ENCODE measurements around the gene TTN. TPM values are rescaled to one million over a fixed set of nuclear protein-coding genes. Genes with fewer than 3 reads are reported as not detected.

TTN gene
- total and polyA plus RNA-seq, 2 donors (not counting 1 experiment from before 2014, with no cell fraction given): 0.14 to 0.33 TPM

DNA sequence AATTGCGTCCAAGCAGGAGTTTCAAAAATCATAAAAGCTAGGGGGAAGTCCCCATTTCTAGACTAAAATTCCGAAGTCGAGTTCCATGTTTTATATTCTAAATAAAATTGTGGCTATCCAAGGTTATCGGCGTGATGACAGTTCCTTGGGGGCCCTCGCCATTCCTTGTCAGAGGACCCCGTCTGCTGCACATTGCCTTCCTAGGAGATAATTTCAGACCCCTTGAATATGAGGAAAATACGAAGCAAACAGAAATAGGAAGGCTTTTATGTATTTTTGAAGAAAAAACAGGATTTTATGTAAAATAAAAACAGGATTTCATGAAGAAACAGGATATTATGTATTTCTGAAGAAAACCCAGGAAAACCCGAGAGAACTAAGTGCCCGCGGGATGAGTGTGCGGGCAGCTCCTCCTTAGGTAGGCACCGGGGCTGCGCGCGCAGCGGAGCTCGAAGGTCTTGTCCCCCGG is 327.4 kb downstream of the TTN start:
- peak overlapping the region; percentile 60 for H3K4me2 ChIP-seq (ENCODE audit: extremely low read depth, insufficient read depth, low read length)
- peaks cover 33% of the 10 kb centered on the region for H3K79me2 ChIP-seq (ENCODE audit: control insufficient read depth, insufficient read depth, low read length)
- peak overlapping the region; percentile 17 for H3K9ac ChIP-seq (ENCODE audit: insufficient read depth, low read length)
- peaks cover 2% of the 10 kb centered on the region for H3K4me1 ChIP-seq (ENCODE audit: control insufficient read depth, extremely low read depth, insufficient read depth, low read length)
- peak overlapping the region; percentile 18 for H2AFZ ChIP-seq (ENCODE audit: low read length)
- peak overlapping the region; percentile 17 to 77 (median 34) for H3K4me3 ChIP-seq (replicated peaks in 1 of 4; ENCODE audit: control extremely low read depth in 1 of 4, insufficient read depth in 1 of 4, low read depth in 3 of 4, low read length in 4 of 4)
- no peaks in the 10 kb centered on the region for H3K27me3 ChIP-seq (ENCODE audit: control insufficient read depth, insufficient read depth, low read length)
- no peaks in the 10 kb centered on the region for H4K20me1 ChIP-seq (ENCODE audit: control insufficient read depth, extremely low read depth, insufficient read depth, low read length)
- H3K27ac ChIP-seq (ENCODE audit: insufficient read depth, low read length): peak overlapping the region; percentile 57
- no peak for DNase-seq (ENCODE audit: low read depth in 2 of 2)
- no peak for TF ChIP-seq EZH2 (IDR thresholded peaks at IDR 0.05; ENCODE audit: low read length, missing control alignments)
- TF ChIP-seq, protein P1, sequence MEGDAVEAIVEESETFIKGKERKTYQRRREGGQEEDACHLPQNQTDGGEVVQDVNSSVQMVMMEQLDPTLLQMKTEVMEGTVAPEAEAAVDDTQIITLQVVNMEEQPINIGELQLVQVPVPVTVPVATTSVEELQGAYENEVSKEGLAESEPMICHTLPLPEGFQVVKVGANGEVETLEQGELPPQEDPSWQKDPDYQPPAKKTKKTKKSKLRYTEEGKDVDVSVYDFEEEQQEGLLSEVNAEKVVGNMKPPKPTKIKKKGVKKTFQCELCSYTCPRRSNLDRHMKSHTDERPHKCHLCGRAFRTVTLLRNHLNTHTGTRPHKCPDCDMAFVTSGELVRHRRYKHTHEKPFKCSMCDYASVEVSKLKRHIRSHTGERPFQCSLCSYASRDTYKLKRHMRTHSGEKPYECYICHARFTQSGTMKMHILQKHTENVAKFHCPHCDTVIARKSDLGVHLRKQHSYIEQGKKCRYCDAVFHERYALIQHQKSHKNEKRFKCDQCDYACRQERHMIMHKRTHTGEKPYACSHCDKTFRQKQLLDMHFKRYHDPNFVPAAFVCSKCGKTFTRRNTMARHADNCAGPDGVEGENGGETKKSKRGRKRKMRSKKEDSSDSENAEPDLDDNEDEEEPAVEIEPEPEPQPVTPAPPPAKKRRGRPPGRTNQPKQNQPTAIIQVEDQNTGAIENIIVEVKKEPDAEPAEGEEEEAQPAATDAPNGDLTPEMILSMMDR (conservative IDR thresholded peaks at IDR 0.05 in 1 of 2, IDR thresholded peaks at IDR 0.05 in 1 of 2; ENCODE audit: low read depth in 1 of 2, low read length in 2 of 2): no peak
- H3K36me3 ChIP-seq (ENCODE audit: control insufficient read depth, insufficient read depth, low read length): no peaks in the 10 kb centered on the region
- H3K9me3 ChIP-seq (ENCODE audit: control insufficient read depth, insufficient read depth, low read depth, low read length): no peaks in the 10 kb centered on the region

DNA sequence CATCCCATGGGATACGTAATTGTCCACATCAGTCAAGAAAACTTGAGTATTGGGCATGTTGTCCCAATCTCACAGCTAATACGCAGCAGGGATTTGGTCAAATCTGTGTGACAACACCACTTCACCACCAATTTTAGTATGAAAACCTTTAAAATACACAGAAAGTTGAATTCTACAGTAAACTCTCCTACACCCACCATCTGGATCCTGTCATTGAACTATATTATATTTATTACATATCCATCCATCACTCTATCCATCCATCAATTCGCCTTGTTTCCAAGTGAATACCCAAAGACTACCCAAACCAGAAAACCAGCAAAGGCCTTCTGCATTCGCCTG is 328.0 kb downstream of the TTN start:
- Histone ChIP-seq H3K9ac (ENCODE audit: insufficient read depth, low read length) (no peak overlapping the region), H3K79me2 (ENCODE audit: control insufficient read depth, insufficient read depth, low read length) (peaks cover 33% of the 10 kb centered on the region), H2AFZ (ENCODE audit: low read length) (peak overlapping the region; percentile 45), H4K20me1 (ENCODE audit: control insufficient read depth, extremely low read depth, insufficient read depth, low read length) (no peaks in the 10 kb centered on the region), H3K4me2 (ENCODE audit: extremely low read depth, insufficient read depth, low read length) (peak overlapping the region; percentile 98), H3K27ac (ENCODE audit: insufficient read depth, low read length) (peak overlapping the region; percentile 94), H3K27me3 (ENCODE audit: control insufficient read depth, insufficient read depth, low read length) (no peaks in the 10 kb centered on the region), H3K4me3 (replicated peaks in 1 of 4; ENCODE audit: control extremely low read depth in 1 of 4, insufficient read depth in 1 of 4, low read depth in 3 of 4, low read length in 4 of 4) (peak overlapping the region; percentile 79 to 99 (median 94)), H3K36me3 (ENCODE audit: control insufficient read depth, insufficient read depth, low read length) (no peaks in the 10 kb centered on the region), H3K9me3 (ENCODE audit: control insufficient read depth, insufficient read depth, low read depth, low read length) (no peaks in the 10 kb centered on the region), H3K4me1 (ENCODE audit: control insufficient read depth, extremely low read depth, insufficient read depth, low read length) (peaks cover 2% of the 10 kb centered on the region)
- no peak for DNase-seq (ENCODE audit: low read depth in 2 of 2)
- no peak for TF ChIP-seq EZH2 (IDR thresholded peaks at IDR 0.05; ENCODE audit: low read length, missing control alignments)
- TF ChIP-seq, protein P1 (conservative IDR thresholded peaks at IDR 0.05 in 1 of 2, IDR thresholded peaks at IDR 0.05 in 1 of 2; ENCODE audit: low read depth in 1 of 2, low read length in 2 of 2): no peak

DNA sequence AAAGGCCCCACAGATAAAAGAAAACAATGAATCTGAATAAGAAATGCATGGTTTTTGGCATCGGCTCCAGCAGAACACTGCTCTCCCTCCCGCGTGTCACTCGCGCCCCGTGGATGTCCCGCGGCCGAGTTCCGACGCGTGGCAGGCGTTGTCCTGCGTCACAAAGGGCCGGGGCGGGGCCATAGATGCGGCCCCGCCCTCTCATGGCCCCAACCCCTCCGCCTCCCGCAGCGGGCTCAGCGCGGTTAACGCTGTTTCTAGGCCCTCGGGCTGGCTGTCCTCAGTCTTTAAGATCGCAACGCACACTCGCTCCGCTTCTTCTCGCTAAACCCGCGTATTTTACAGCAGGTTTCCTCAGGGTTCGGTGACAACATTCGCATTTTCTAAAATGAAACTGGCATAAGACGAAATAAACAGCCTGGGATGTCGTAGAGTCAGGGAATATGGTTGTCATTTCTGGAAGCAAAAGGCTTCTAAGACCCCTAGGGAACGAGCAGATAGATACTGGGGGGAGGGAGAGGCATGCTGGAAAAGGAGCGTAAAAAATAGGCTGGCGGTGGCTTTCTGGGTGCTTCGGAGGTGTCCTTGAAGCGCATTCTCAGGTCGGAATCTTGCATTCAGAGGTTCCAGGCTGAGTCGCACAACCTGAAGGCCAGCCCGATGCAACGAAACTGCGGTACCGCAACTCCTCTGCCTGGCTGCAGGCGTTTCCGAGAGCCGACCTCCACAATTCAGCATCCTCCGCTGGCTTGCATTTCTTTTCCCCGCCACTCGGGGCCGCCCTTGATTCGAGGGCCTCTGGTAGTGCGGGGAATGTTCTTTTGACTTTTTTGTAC is 328.6 kb downstream of the TTN start, which contains the start of gene FKBP7:
Gene FKBP7 (minus strand): TSS at position 162 of the 836 bp plus-strand sequence. CDS start 101 bp downstream, at position 61.
- peak within 1 kb of the TSS; percentile 94 for H3K27ac ChIP-seq (ENCODE audit: insufficient read depth, low read length)
- H3K4me1 ChIP-seq (ENCODE audit: control insufficient read depth, extremely low read depth, insufficient read depth, low read length): peaks cover 2% of the 10 kb centered on the region
- H3K79me2 ChIP-seq (ENCODE audit: control insufficient read depth, insufficient read depth, low read length): peaks cover 29% of the 10 kb centered on the region
- no peaks in the 10 kb centered on the region for H3K9me3 ChIP-seq (ENCODE audit: control insufficient read depth, insufficient read depth, low read depth, low read length)
- peak within 1 kb of the TSS; percentile 79 to 99 (median 94) for H3K4me3 ChIP-seq (replicated peaks in 1 of 4; ENCODE audit: control extremely low read depth in 1 of 4, insufficient read depth in 1 of 4, low read depth in 3 of 4, low read length in 4 of 4)
- H3K27me3 ChIP-seq (ENCODE audit: control insufficient read depth, insufficient read depth, low read length): no peaks in the 10 kb centered on the region
- peak within 1 kb of the TSS; percentile 79 for H3K9ac ChIP-seq (ENCODE audit: insufficient read depth, low read length)
- H4K20me1 ChIP-seq (ENCODE audit: control insufficient read depth, extremely low read depth, insufficient read depth, low read length): no peaks in the 10 kb centered on the region
- peak within 1 kb of the TSS; percentile 98 for H2AFZ ChIP-seq (ENCODE audit: low read length)
- peak; percentile 78 to 84 for DNase-seq (ENCODE audit: low read depth in 2 of 2)
- H3K36me3 ChIP-seq (ENCODE audit: control insufficient read depth, insufficient read depth, low read length): no peaks in the 10 kb centered on the region
- no peak for TF ChIP-seq EZH2 (IDR thresholded peaks at IDR 0.05; ENCODE audit: low read length, missing control alignments)
- TF ChIP-seq, protein P1 (conservative IDR thresholded peaks at IDR 0.05 in 1 of 2, IDR thresholded peaks at IDR 0.05 in 1 of 2; ENCODE audit: low read depth in 1 of 2, low read length in 2 of 2): peak; percentile 36 to 60
- H3K4me2 ChIP-seq (ENCODE audit: extremely low read depth, insufficient read depth, low read length): peak within 1 kb of the TSS; percentile 98

Measured in fibroblast of lung (primary cell).